Placental pericyte (primary cell): ENCODE measurements around the gene COL4A6. TPM values are rescaled to one million over a fixed set of nuclear protein-coding genes. Genes with fewer than 3 reads are reported as not detected.

ENCODE experiments used
- total RNA-seq: library from RNA; depleted of rRNA; stranded (reverse); fragments of >200 nt; gene quantifications from 2 replicates; pipeline ENCODE4 v1.2.3, GENCODE V29; 2012

The COL4A6 gene
- 11.9 and 30.0 TPM in 2 replicates for total RNA-seq

DNA sequence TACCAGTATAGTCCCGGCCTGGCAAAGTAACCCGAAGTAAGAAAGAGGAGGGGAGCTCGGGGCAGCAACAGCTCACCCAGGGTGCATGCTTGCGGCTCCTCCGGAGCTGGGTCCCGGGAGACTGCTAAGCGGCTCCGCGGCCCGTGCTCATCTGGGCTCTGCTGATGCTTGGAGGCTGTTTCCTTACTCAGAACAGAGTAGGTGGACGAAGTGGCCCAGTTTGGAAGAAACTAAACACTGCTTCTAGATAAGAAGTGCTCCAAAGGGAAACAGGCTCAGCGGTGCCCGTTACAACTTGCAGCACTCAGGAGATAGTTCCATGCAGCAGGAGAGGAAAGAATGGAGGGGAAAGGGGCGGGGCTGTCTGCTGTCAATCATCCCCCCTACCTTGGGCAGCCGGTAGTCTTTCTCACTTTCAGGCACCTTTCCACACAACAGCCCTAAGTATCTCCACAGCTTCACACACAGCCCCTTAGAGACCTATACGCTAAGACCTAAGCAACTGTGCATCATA is at the start of gene COL4A6:
Gene COL4A6, minus strand, starts transcription at position 313 of the 514 bp plus-strand sequence. Its CDS starts 226 bp downstream, at position 87.

GRCh38 chrX:108439426-108439942 is 1.3 kb upstream of the COL4A6 start, which contains the start of gene COL4A5:
COL4A5 (plus strand) TSS chrX:108439838; CDS start chrX:108440126, 288 bp downstream.

Other genes starting within 250 kb of the COL4A6 start
- 90.6 and 119 TPM in 2 replicates for gene COL4A5, start 1.4 kb upstream of the COL4A6 start, total RNA-seq